Loucy (cell line): Measurements from ENCODE around the gene MICA.
A peak's percentile ranks its signal among the peaks of the same experiment; 100 is the strongest.

Experiments
- H2AFZ ChIP-seq: fragments of 200-600 bp; sonication (generic); 2 replicates; pipeline ENCODE4 v1.6.0; 2016; ENCODE audit warnings: antibody characterized with exemption, mild to moderate bottlenecking, low read length, moderate library complexity
- H3F3A ChIP-seq: fragments of 200-600 bp; 2 replicates; pipeline ENCODE4 v1.6.0; 2016; ENCODE audit warnings: antibody characterized with exemption, low read depth, mild to moderate bottlenecking
- H3K27me3 ChIP-seq: fragments of 200-600 bp; sonication (generic); 2 replicates; pipeline ENCODE4 v1.6.1; 2014; ENCODE audit warnings: low read length, mild to moderate bottlenecking; ENCODE audit not compliant: insufficient read depth, poor library complexity, severe bottlenecking
- H3K36me3 ChIP-seq: fragments of 200-600 bp; sonication (generic); 2 replicates; pipeline ENCODE4 v1.6.1; 2016; ENCODE audit warnings: low read length; ENCODE audit not compliant: insufficient read depth
- H3K4me1 ChIP-seq: fragments of 200-600 bp; sonication (generic); 2 replicates; pipeline ENCODE4 v1.5.1; 2014; ENCODE audit warnings: low read length, mild to moderate bottlenecking; ENCODE audit not compliant: insufficient read depth, poor library complexity, severe bottlenecking
- H3K4me2 ChIP-seq: fragments of 200-600 bp; sonication (generic); 2 replicates; pipeline ENCODE4 v1.6.0; 2014; ENCODE audit warnings: antibody characterized with exemption, low read length, low read depth, mild to moderate bottlenecking; ENCODE audit not compliant: poor library complexity, severe bottlenecking
- H3K4me3 ChIP-seq: fragments of 200-600 bp; sonication (generic); 2 replicates; pipeline ENCODE4 v1.5.1; 2014; ENCODE audit warnings: low read length, mild to moderate bottlenecking, mixed read lengths; ENCODE audit not compliant: poor library complexity, severe bottlenecking
- H3K79me2 ChIP-seq: fragments of 200-600 bp; sonication (generic); 2 replicates; pipeline ENCODE4 v1.6.1; 2014; ENCODE audit warnings: low read length; ENCODE audit not compliant: insufficient read depth
- H3K9ac ChIP-seq: fragments of 200-600 bp; sonication (generic); 2 replicates; pipeline ENCODE4 v1.6.0; 2014; ENCODE audit warnings: mild to moderate bottlenecking, low read depth, low read length, moderate library complexity; ENCODE audit not compliant: poor library complexity, severe bottlenecking
- H3K9me2 ChIP-seq: fragments of 200-600 bp; sonication (generic); replicated peaks from 2 replicates; pipeline ENCODE4 v1.6.1; 2016; ENCODE audit warnings: low read depth, low read length, mixed read lengths
- H3K9me3 ChIP-seq: fragments of 200-600 bp; sonication (generic); 2 replicates; pipeline ENCODE4 v1.6.1; 2014; ENCODE audit warnings: mild to moderate bottlenecking, antibody characterized with exemption, low read length, low read depth; ENCODE audit not compliant: insufficient read depth
- H4K20me1 ChIP-seq: fragments of 200-600 bp; sonication (generic); 2 replicates; pipeline ENCODE4 v1.6.0; 2014; ENCODE audit warnings: antibody characterized with exemption, low read length, mild to moderate bottlenecking; ENCODE audit not compliant: insufficient read depth, poor library complexity, severe bottlenecking
- CTCF ChIP-seq: fragments of 200-600 bp; sonication (generic); conservative IDR thresholded peaks from 2 replicates; pipeline ENCODE4 v1.5.1; 2014; ENCODE audit warnings: mild to moderate bottlenecking, antibody characterized with exemption, low read length
- EZH2phosphoT487 ChIP-seq: fragments of 200-600 bp; IDR thresholded peaks from 2 replicates; pipeline ENCODE4 v1.6.1; 2018; ENCODE audit warnings: antibody characterized with exemption, mild to moderate bottlenecking, moderate library complexity, borderline replicate concordance

MICA gene

GRCh38 chr6:31397901-31398525, 5.4 kb upstream of the MICA start:
- H3F3A ChIP-seq: 0 out of 2 replicates have a peak, but pooled peaks cover 7% of the 10 kb centered on the region

DNA sequence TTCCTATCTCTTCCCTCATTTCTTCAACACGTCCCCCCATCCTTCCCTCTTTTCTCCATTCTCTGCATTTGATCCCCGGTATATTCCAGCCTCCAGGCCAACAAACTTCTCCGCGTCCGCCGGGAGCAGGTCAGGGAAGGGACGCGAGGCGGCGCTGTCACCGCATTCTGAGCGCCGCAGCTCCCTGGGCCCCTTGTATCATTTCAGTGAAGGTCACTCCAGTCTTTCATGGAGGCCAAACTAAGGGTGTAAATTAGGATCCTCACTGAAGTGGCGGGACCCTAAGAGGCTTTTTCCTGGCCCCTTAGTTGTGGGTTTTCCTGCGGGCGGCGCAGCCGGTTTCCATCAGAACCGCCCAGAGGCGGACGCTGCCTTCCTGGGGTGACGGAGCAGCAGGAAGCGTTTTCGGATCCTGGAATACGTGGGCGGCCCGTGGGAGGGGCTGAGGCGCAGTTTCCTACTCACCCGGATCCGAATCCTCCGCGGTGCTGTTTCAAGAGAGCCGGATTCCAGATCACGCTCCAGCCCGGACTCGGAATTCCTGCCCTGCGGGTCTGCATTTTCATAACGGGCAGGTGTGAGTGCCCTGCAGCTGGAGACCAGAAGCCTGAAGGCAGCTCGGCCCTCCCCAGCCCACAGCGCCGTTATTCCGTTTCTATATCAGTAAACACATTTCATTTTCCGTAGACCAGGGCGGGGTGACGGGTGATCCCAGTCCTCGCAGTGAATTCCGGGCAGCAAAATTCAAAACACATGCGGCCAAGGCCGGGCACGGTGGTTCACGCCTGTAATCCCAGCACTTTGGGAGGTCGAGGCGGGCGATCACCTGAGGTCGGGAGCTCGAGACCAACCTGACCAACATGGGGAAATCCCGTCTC, 3.6 kb upstream of the MICA start:
- H3K4me1 ChIP-seq: peaks cover 42% of the 10 kb centered on the region
- H3F3A ChIP-seq: 0 out of 2 replicates have a peak, but pooled peaks cover 7% of the 10 kb centered on the region
- peaks cover 53% of the 10 kb centered on the region for H3K79me2 ChIP-seq
- peak overlapping the region; percentile 90 for H2AFZ ChIP-seq
- peak overlapping the region; percentile 88 for H3K4me2 ChIP-seq
- TF ChIP-seq CTCF: peak; percentile 94
- TF ChIP-seq EZH2phosphoT487: no peak
- peaks cover 15% of the 10 kb centered on the region for H4K20me1 ChIP-seq
- no peaks in the 10 kb centered on the region for H3K9me3 ChIP-seq
- peak overlapping the region; percentile 88 for H3K9ac ChIP-seq
- H3K4me3 ChIP-seq: peak overlapping the region; percentile 80
- H3K36me3 ChIP-seq: no peaks in the 10 kb centered on the region
- no peaks in the 10 kb centered on the region for H3K27me3 ChIP-seq
- no peaks in the 10 kb centered on the region for H3K9me2 ChIP-seq

More at GRCh38 chr6:31397901-31398525, 5.4 kb upstream of the MICA start:
- Histone ChIP-seq H4K20me1 (peaks cover 3% of the 10 kb centered on the region), H3K79me2 (peaks cover 35% of the 10 kb centered on the region; the same call in 1 of the 2 replicates), H2AFZ (no peak overlapping the region), H3K9me2 (no peaks in the 10 kb centered on the region), H3K27me3 (no peaks in the 10 kb centered on the region), H3K4me1 (peaks cover 41% of the 10 kb centered on the region), H3K9ac (no peak overlapping the region), H3K4me2 (peak overlapping the region; percentile 88), H3K9me3 (no peaks in the 10 kb centered on the region), H3K4me3 (no peak overlapping the region), H3K36me3 (no peaks in the 10 kb centered on the region)
- TF ChIP-seq EZH2phosphoT487: no peak
- no peak for TF ChIP-seq CTCF

- TF ChIP-seq EZH2phosphoT487: no peak
- no peak for TF ChIP-seq CTCF
- Histone ChIP-seq H3K27me3 (no peaks in the 10 kb centered on the region), H3K36me3 (no peaks in the 10 kb centered on the region), H3K79me2 (peaks cover 58% of the 10 kb centered on the region), H3K9me3 (no peaks in the 10 kb centered on the region), H3K9me2 (no peaks in the 10 kb centered on the region), H3K4me2 (peak overlapping the region; percentile 88), H3K4me3 (peak overlapping the region; percentile 80), H2AFZ (peak overlapping the region; percentile 90), H3K4me1 (peaks cover 44% of the 10 kb centered on the region), H3K9ac (peak overlapping the region; percentile 88), H4K20me1 (peaks cover 15% of the 10 kb centered on the region), H3F3A (0 out of 2 replicates have a peak, but pooled peaks cover 7% of the 10 kb centered on the region)
Observed at GRCh38 chr6:31400467-31401289, 2.7 kb upstream of the MICA start.
